ENCODE data around the gene ZNF442. TPM values are rescaled to one million over a fixed set of nuclear protein-coding genes. Genes with fewer than 3 reads are reported as not detected.
"Not testable (repeated sequence)": the region's sequence is repeated elsewhere in the genome, so short reads cannot be mapped to it uniquely, and the experiment has no call there.

Gene ZNF442
- total RNA-seq, 4 donors from 2014 or later: 0.60 to 4.6 (median 3.1) TPM

DNA sequence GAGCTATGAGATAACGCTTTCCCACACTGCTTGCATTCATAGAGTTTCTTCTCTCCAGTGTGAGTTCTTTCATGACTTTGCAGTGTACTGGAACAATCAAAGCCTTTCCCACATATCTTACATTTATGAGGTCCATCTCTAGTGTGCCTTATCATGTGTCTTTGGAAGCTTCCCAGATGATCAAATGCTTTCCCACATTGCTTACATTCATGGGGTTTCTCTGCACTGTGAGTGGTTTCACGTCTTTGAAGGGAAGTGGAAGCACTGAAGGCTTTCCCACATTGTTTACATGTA lies 14.9 kb upstream of the ZNF442 start:
- Histone ChIP-seq H3K36me3 (peaks cover 42% of the 10 kb centered on the region), H3K27me3 (no peaks in the 10 kb centered on the region), H3K27ac (no peak overlapping the region), H3K9me3 (peaks cover 19% of the 10 kb centered on the region), H3K4me3 (no peak overlapping the region), H3K4me1 (no peaks in the 10 kb centered on the region)
- TF ChIP-seq EP300 (IDR thresholded peaks at IDR 0.05): no peak
- TF ChIP-seq, protein P1, sequence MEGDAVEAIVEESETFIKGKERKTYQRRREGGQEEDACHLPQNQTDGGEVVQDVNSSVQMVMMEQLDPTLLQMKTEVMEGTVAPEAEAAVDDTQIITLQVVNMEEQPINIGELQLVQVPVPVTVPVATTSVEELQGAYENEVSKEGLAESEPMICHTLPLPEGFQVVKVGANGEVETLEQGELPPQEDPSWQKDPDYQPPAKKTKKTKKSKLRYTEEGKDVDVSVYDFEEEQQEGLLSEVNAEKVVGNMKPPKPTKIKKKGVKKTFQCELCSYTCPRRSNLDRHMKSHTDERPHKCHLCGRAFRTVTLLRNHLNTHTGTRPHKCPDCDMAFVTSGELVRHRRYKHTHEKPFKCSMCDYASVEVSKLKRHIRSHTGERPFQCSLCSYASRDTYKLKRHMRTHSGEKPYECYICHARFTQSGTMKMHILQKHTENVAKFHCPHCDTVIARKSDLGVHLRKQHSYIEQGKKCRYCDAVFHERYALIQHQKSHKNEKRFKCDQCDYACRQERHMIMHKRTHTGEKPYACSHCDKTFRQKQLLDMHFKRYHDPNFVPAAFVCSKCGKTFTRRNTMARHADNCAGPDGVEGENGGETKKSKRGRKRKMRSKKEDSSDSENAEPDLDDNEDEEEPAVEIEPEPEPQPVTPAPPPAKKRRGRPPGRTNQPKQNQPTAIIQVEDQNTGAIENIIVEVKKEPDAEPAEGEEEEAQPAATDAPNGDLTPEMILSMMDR (IDR thresholded peaks at IDR 0.05): no peak
- TF ChIP-seq POLR2A (IDR thresholded peaks at IDR 0.05): no peak
- TF ChIP-seq POLR2AphosphoS5 (IDR thresholded peaks at IDR 0.05): no peak
- DNase-seq (ENCODE audit: low spot score in 2 of 2): no peak
- 96% methylated on average over 2 of the region's 2 CpGs for WGBS

DNA sequence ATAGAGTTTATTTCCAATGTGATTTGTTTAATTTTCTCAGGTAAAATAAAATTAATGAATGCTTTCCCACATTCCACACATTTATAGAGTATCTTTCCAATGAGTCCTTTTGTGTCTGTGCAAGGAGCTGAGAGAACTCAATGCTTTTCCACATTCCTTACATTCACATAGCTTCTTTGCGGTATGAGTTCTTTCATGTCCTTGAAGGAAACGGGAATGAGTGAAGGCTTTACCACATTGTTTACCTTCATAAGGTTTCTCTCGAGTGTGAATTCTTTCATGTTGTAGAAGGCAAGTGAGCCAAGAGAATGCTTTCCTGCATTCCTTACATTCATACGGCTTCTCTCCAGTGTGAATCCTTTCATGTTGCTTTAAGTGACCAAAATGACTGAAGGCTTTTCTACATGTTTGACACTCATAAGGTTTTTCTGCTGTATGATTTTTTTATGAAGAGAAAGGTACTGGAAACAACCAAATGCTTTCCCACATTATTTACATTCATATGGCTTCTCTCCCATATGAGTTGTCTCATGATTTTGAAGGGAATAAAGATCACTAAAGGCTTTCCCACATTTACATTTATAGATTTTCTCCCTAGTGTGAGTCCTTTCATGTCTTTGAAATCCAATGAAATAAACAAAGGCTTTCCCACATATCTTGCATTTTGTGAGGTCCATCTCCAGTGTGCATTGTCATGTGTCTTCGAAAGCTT lies 14.4 kb upstream of the ZNF442 start:
- Histone ChIP-seq H3K4me3 (no peak overlapping the region), H3K27me3 (no peaks in the 10 kb centered on the region), H3K27ac (no peak overlapping the region), H3K9me3 (peaks cover 19% of the 10 kb centered on the region), H3K36me3 (peaks cover 42% of the 10 kb centered on the region), H3K4me1 (no peaks in the 10 kb centered on the region)
- no peak for TF ChIP-seq POLR2A (IDR thresholded peaks at IDR 0.05)
- no peak for TF ChIP-seq POLR2AphosphoS5 (IDR thresholded peaks at IDR 0.05)
- TF ChIP-seq, protein P1 (IDR thresholded peaks at IDR 0.05): no peak
- no peak for TF ChIP-seq EP300 (IDR thresholded peaks at IDR 0.05)
- WGBS: 88% methylated on average over 5 of the region's 5 CpGs
- DNase-seq (ENCODE audit: low spot score in 2 of 2): no peak

DNA sequence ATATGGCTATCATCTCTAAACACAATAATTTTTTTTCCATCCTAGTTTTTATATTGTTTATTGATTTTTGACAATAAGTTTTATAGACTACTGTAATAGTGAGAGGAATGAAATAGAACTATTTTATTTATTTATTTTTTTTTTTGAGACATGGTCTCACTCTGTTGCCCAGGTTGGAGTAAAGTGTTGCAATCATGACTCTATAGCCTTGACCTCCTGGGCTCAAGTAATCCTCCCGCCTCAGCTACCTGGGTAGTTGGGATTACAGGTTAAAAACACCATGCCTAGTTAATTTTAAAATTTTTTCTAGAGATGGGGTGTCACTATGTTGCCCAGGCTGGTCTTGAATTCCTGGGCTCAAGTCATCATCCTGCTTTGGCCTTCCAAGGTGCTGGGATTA lies 8.5 kb upstream of the ZNF442 start:
- WGBS: 94% methylated on average over 1 of the region's 1 CpG
- no peaks in the 10 kb centered on the region for H3K36me3 ChIP-seq
- no peak for TF ChIP-seq POLR2A (IDR thresholded peaks at IDR 0.05)
- TF ChIP-seq, protein P1 (IDR thresholded peaks at IDR 0.05): no peak
- TF ChIP-seq POLR2AphosphoS5 (IDR thresholded peaks at IDR 0.05): no peak
- no peak for TF ChIP-seq EP300 (IDR thresholded peaks at IDR 0.05)
- H3K27me3 ChIP-seq: no peaks in the 10 kb centered on the region
- no peaks in the 10 kb centered on the region for H3K4me1 ChIP-seq
- H3K4me3 ChIP-seq: no peak overlapping the region
- no peak for DNase-seq (ENCODE audit: low spot score in 2 of 2)
- H3K27ac ChIP-seq: no peak overlapping the region
- H3K9me3 ChIP-seq: peaks cover 6% of the 10 kb centered on the region

DNA sequence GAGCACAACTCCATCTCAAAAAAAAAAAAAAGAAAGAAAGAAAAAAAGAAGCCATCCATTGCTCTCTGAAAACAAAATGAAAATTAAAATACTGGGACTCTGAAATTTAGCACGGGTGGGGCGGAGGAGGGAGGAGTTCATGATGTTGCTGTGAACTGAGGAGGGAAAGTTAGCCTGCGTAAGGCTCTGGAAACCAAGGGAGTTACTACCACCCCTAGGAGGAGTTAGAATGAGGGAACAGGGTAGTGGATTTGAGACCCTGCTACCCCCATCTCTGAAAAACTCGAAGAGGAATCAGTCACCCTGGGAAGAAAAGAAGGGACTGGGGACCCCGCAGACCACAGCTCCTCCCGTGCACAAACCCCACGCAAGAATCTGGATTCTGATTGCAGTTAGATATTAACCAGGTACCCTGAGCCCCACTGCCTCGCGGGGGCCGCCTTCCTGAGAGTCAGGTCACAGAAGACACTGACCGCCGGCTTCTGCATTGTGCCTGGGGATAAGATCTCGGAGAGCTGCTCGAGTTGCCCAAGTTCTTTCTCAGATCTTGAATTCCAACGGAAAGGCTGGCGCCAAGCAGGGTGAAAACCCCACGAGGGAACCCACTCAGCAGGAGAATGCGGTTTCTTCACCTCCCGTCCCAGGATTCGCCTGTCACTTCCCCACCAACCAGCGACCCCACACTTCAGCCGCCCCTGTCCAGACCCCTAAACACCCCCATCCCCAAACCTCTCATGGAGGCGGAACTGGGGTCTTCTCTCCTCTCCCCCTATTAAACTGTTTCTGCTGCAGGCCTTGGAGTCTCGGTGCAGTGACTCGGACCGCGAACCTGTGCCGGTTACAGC lies 870 bp downstream of the ZNF442 start:
- TF ChIP-seq POLR2A (IDR thresholded peaks at IDR 0.05) (no peak), POLR2AphosphoS5 (IDR thresholded peaks at IDR 0.05) (no peak), EP300 (IDR thresholded peaks at IDR 0.05) (no peak)
- TF ChIP-seq, protein P1 (IDR thresholded peaks at IDR 0.05): no peak
- WGBS: 6% methylated on average over 26 of the region's 28 CpGs
- Histone ChIP-seq H3K9me3 (no peaks in the 10 kb centered on the region), H3K27me3 (no peaks in the 10 kb centered on the region), H3K4me3 (peak overlapping the region; percentile 74), H3K4me1 (peaks cover 12% of the 10 kb centered on the region), H3K36me3 (no peaks in the 10 kb centered on the region), H3K27ac (peak overlapping the region; percentile 84)
- DNase-seq (ENCODE audit: low spot score in 2 of 2): peak; percentile 66 to 83

DNA sequence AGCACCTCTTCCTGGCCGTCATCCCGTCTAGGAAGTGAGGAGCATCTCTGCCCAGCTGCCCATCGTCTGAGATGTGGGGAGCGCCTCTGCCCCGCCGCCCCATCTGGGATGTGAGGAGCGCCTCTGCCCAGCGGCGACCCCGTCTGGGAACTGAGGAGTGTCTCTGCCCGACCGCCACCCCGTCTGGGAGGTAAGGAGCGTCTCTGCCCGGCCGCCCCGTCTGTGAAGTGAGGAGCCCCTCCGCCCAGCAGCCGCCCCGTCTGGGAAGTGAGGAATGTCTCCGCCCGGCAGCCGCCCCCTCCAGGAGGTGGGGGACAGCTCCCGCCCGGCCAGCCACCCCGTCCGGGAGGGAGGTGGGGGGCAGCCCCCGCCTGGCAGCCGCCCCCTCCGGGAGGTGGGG lies 3.2 kb downstream of the ZNF442 start:
- 95% methylated on average over 8 of the region's 30 CpGs for WGBS
- peaks cover 12% of the 10 kb centered on the region for H3K4me1 ChIP-seq
- H3K4me3 ChIP-seq; DNase-seq (ENCODE audit: low spot score in 2 of 2); H3K27me3 ChIP-seq; H3K36me3 ChIP-seq; H3K27ac ChIP-seq; H3K9me3 ChIP-seq: not testable (repeated sequence)
